Measurements from ENCODE around the gene EPB41L1. TPM values are rescaled to one million over a fixed set of nuclear protein-coding genes. Genes with fewer than 3 reads are reported as not detected.

EPB41L1 gene
- total RNA-seq, 1 experiment from 2014 or later: 5.9 TPM

- Histone ChIP-seq H3K4me3 (ENCODE audit: low read length) (no peak overlapping the region), H3K9me3 (ENCODE audit: low read length) (no peaks in the 10 kb centered on the region), H3K27ac (ENCODE audit: low read length) (no peak overlapping the region), H3K4me2 (ENCODE audit: low read depth, low read length, poor library complexity, severe bottlenecking) (no peak overlapping the region), H3K27me3 (ENCODE audit: low read length) (no peaks in the 10 kb centered on the region), H3K4me1 (ENCODE audit: low read length) (no peaks in the 10 kb centered on the region), H3K9ac (ENCODE audit: low read length) (no peak overlapping the region), H2AFZ (ENCODE audit: low read length) (no peak overlapping the region), H4K20me1 (ENCODE audit: insufficient read depth, low read depth, low read length) (0 out of 2 replicates have a peak, but pooled peaks cover 3% of the 10 kb centered on the region), H3K36me3 (ENCODE audit: insufficient read depth, low read length) (no peaks in the 10 kb centered on the region), H3K79me2 (ENCODE audit: low read length) (no peaks in the 10 kb centered on the region), H3K9me2 (replicated peaks; ENCODE audit: insufficient read depth, low read length) (no peaks in the 10 kb centered on the region)
- no peak for DNase-seq
These were observed 1.3 kb upstream of the EPB41L1 start for GRCh38 chr20:36153204-36153603.

GRCh38 chr20:36153736-36154699, 522 bp upstream of the EPB41L1 start:
- H3K9me3 ChIP-seq (ENCODE audit: low read length): no peaks in the 10 kb centered on the region
- no peaks in the 10 kb centered on the region for H3K36me3 ChIP-seq (ENCODE audit: insufficient read depth, low read length)
- H3K4me1 ChIP-seq (ENCODE audit: low read length): no peaks in the 10 kb centered on the region
- no peak overlapping the region for H3K27ac ChIP-seq (ENCODE audit: low read length)
- H3K4me3 ChIP-seq (ENCODE audit: low read length): no peak overlapping the region
- H3K9me2 ChIP-seq (replicated peaks; ENCODE audit: insufficient read depth, low read length): no peaks in the 10 kb centered on the region
- no peaks in the 10 kb centered on the region for H3K79me2 ChIP-seq (ENCODE audit: low read length)
- H3K27me3 ChIP-seq (ENCODE audit: low read length): no peaks in the 10 kb centered on the region
- no peak overlapping the region for H3K4me2 ChIP-seq (ENCODE audit: low read depth, low read length, poor library complexity, severe bottlenecking)
- DNase-seq: no peak
- H4K20me1 ChIP-seq (ENCODE audit: insufficient read depth, low read depth, low read length): 0 out of 2 replicates have a peak, but pooled peaks cover 3% of the 10 kb centered on the region
- no peak overlapping the region for H2AFZ ChIP-seq (ENCODE audit: low read length)
- H3K9ac ChIP-seq (ENCODE audit: low read length): no peak overlapping the region

GRCh38 chr20:36155629-36155971, 1.1 kb downstream of the EPB41L1 start:
- no peak overlapping the region for H3K4me2 ChIP-seq (ENCODE audit: low read depth, low read length, poor library complexity, severe bottlenecking)
- H3K36me3 ChIP-seq (ENCODE audit: insufficient read depth, low read length): no peaks in the 10 kb centered on the region
- H4K20me1 ChIP-seq (ENCODE audit: insufficient read depth, low read depth, low read length): 0 out of 2 replicates have a peak, but pooled peaks cover 3% of the 10 kb centered on the region
- no peak overlapping the region for H3K27ac ChIP-seq (ENCODE audit: low read length)
- H3K4me3 ChIP-seq (ENCODE audit: low read length): no peak overlapping the region
- no peak overlapping the region for H3K9ac ChIP-seq (ENCODE audit: low read length)
- H3K79me2 ChIP-seq (ENCODE audit: low read length): no peaks in the 10 kb centered on the region
- H3K27me3 ChIP-seq (ENCODE audit: low read length): no peaks in the 10 kb centered on the region
- H3K9me3 ChIP-seq (ENCODE audit: low read length): no peaks in the 10 kb centered on the region
- H2AFZ ChIP-seq (ENCODE audit: low read length): no peak overlapping the region
- no peaks in the 10 kb centered on the region for H3K4me1 ChIP-seq (ENCODE audit: low read length)
- no peaks in the 10 kb centered on the region for H3K9me2 ChIP-seq (replicated peaks; ENCODE audit: insufficient read depth, low read length)
- no peak for DNase-seq

- Histone ChIP-seq H3K79me2 (ENCODE audit: low read length) (no peaks in the 10 kb centered on the region), H4K20me1 (ENCODE audit: insufficient read depth, low read depth, low read length) (0 out of 2 replicates have a peak, but pooled peaks cover 3% of the 10 kb centered on the region), H3K4me3 (ENCODE audit: low read length) (no peak overlapping the region), H3K27me3 (ENCODE audit: low read length) (no peaks in the 10 kb centered on the region), H3K4me2 (ENCODE audit: low read depth, low read length, poor library complexity, severe bottlenecking) (no peak overlapping the region), H3K4me1 (ENCODE audit: low read length) (no peaks in the 10 kb centered on the region), H3K9me2 (replicated peaks; ENCODE audit: insufficient read depth, low read length) (no peaks in the 10 kb centered on the region), H2AFZ (ENCODE audit: low read length) (no peak overlapping the region), H3K27ac (ENCODE audit: low read length) (no peak overlapping the region), H3K9ac (ENCODE audit: low read length) (no peak overlapping the region), H3K36me3 (ENCODE audit: insufficient read depth, low read length) (no peaks in the 10 kb centered on the region), H3K9me3 (ENCODE audit: low read length) (no peaks in the 10 kb centered on the region)
- DNase-seq: no peak
These were observed 1.5 kb downstream of the EPB41L1 start for GRCh38 chr20:36155991-36156390.

- Histone ChIP-seq H3K9me2 (replicated peaks; ENCODE audit: insufficient read depth, low read length) (no peaks in the 10 kb centered on the region), H3K79me2 (ENCODE audit: low read length) (no peaks in the 10 kb centered on the region), H3K27me3 (ENCODE audit: low read length) (no peaks in the 10 kb centered on the region), H3K4me3 (ENCODE audit: low read length) (no peak overlapping the region), H3K4me1 (ENCODE audit: low read length) (no peaks in the 10 kb centered on the region), H3K9ac (ENCODE audit: low read length) (no peak overlapping the region), H3K4me2 (ENCODE audit: low read depth, low read length, poor library complexity, severe bottlenecking) (no peak overlapping the region), H3K27ac (ENCODE audit: low read length) (no peak overlapping the region), H2AFZ (ENCODE audit: low read length) (no peak overlapping the region), H4K20me1 (ENCODE audit: insufficient read depth, low read depth, low read length) (0 out of 2 replicates have a peak, but pooled peaks cover 3% of the 10 kb centered on the region), H3K9me3 (ENCODE audit: low read length) (no peaks in the 10 kb centered on the region), H3K36me3 (ENCODE audit: insufficient read depth, low read length) (no peaks in the 10 kb centered on the region)
- no peak for DNase-seq
These were observed 3.1 kb downstream of the EPB41L1 start for GRCh38 chr20:36157610-36158009.

GRCh38 chr20:36158160-36158741, 3.7 kb downstream of the EPB41L1 start:
- no peak for DNase-seq
- no peak overlapping the region for H2AFZ ChIP-seq (ENCODE audit: low read length)
- H3K79me2 ChIP-seq (ENCODE audit: low read length): no peaks in the 10 kb centered on the region
- H3K36me3 ChIP-seq (ENCODE audit: insufficient read depth, low read length): no peaks in the 10 kb centered on the region
- H3K27me3 ChIP-seq (ENCODE audit: low read length): no peaks in the 10 kb centered on the region
- no peak overlapping the region for H3K4me3 ChIP-seq (ENCODE audit: low read length)
- H3K4me1 ChIP-seq (ENCODE audit: low read length): no peaks in the 10 kb centered on the region
- H3K9ac ChIP-seq (ENCODE audit: low read length): no peak overlapping the region
- no peak overlapping the region for H3K4me2 ChIP-seq (ENCODE audit: low read depth, low read length, poor library complexity, severe bottlenecking)
- H3K9me3 ChIP-seq (ENCODE audit: low read length): no peaks in the 10 kb centered on the region
- H4K20me1 ChIP-seq (ENCODE audit: insufficient read depth, low read depth, low read length): 0 out of 2 replicates have a peak, but pooled peaks cover 3% of the 10 kb centered on the region
- no peaks in the 10 kb centered on the region for H3K9me2 ChIP-seq (replicated peaks; ENCODE audit: insufficient read depth, low read length)
- H3K27ac ChIP-seq (ENCODE audit: low read length): no peak overlapping the region

GRCh38 chr20:36159833-36160232, 5.3 kb downstream of the EPB41L1 start:
- 0 out of 2 replicates have a peak, but pooled peaks cover 3% of the 10 kb centered on the region for H4K20me1 ChIP-seq (ENCODE audit: insufficient read depth, low read depth, low read length)
- H3K79me2 ChIP-seq (ENCODE audit: low read length): no peaks in the 10 kb centered on the region
- H3K27me3 ChIP-seq (ENCODE audit: low read length): no peaks in the 10 kb centered on the region
- H2AFZ ChIP-seq (ENCODE audit: low read length): no peak overlapping the region
- no peaks in the 10 kb centered on the region for H3K9me2 ChIP-seq (replicated peaks; ENCODE audit: insufficient read depth, low read length)
- H3K4me2 ChIP-seq (ENCODE audit: low read depth, low read length, poor library complexity, severe bottlenecking): no peak overlapping the region
- H3K36me3 ChIP-seq (ENCODE audit: insufficient read depth, low read length): no peaks in the 10 kb centered on the region
- no peak for DNase-seq
- H3K4me3 ChIP-seq (ENCODE audit: low read length): no peak overlapping the region
- no peaks in the 10 kb centered on the region for H3K4me1 ChIP-seq (ENCODE audit: low read length)
- no peak overlapping the region for H3K9ac ChIP-seq (ENCODE audit: low read length)
- no peak overlapping the region for H3K27ac ChIP-seq (ENCODE audit: low read length)
- no peaks in the 10 kb centered on the region for H3K9me3 ChIP-seq (ENCODE audit: low read length)

GRCh38 chr20:36162272-36162966, 7.9 kb downstream of the EPB41L1 start:
- Histone ChIP-seq H3K36me3 (ENCODE audit: insufficient read depth, low read length) (no peaks in the 10 kb centered on the region), H3K4me1 (ENCODE audit: low read length) (peaks cover 5% of the 10 kb centered on the region), H3K27ac (ENCODE audit: low read length) (no peak overlapping the region), H4K20me1 (ENCODE audit: insufficient read depth, low read depth, low read length) (no peaks in the 10 kb centered on the region), H3K9me3 (ENCODE audit: low read length) (no peaks in the 10 kb centered on the region), H3K4me2 (ENCODE audit: low read depth, low read length, poor library complexity, severe bottlenecking) (no peak overlapping the region), H3K9me2 (replicated peaks; ENCODE audit: insufficient read depth, low read length) (no peaks in the 10 kb centered on the region), H2AFZ (ENCODE audit: low read length) (no peak overlapping the region), H3K27me3 (ENCODE audit: low read length) (no peaks in the 10 kb centered on the region), H3K9ac (ENCODE audit: low read length) (no peak overlapping the region), H3K79me2 (ENCODE audit: low read length) (no peaks in the 10 kb centered on the region), H3K4me3 (ENCODE audit: low read length) (no peak overlapping the region)
- DNase-seq: no peak

Measured in Karpas-422 (cell line).